Stomach (tissue), 9 donors: ENCODE data around the gene AICDA. TPM values are rescaled to one million over a fixed set of nuclear protein-coding genes. Genes with fewer than 3 reads are reported as not detected.

Experiments
- DNase-seq, 2 donors: peaks; one replicate each; pipeline versions ENCODE4 v3.0.0 to v3.0.0-alpha.2; 2013 to 2019
- H3K27ac ChIP-seq, 5 donors: fragments of 200-600 bp in 4 of 5; sonication (generic) in 4 of 5; one replicate each; pipeline ENCODE4 v1.5.1; 2013 to 2019; ENCODE audit warnings: mild to moderate bottlenecking in 1 of 5, moderate library complexity in 1 of 5
- H3K27me3 ChIP-seq, 3 donors: fragments of 200-600 bp; sonication (generic); one replicate each; pipeline ENCODE4 v1.5.1; 2017 to 2019; ENCODE audit warnings: mixed run types in 1 of 3
- H3K36me3 ChIP-seq, 4 donors: fragments of 200-600 bp; sonication (generic); 1 replicate in 3 of 4; 2 replicates in 1 of 4; pipeline ENCODE4 v1.5.1; 2016 to 2019
- H3K4me1 ChIP-seq, 4 donors: fragments of 200-600 bp; sonication (generic); one replicate each; pipeline ENCODE4 v1.5.1; 2016 to 2019
- H3K4me3 ChIP-seq, 4 donors: fragments of 200-600 bp; sonication (generic) in 3 of 4; one replicate each; pipeline ENCODE4 v1.5.1; 2016 to 2019; ENCODE audit warnings: mild to moderate bottlenecking in 1 of 4
- H3K9me3 ChIP-seq, 4 donors: fragments of 200-600 bp; sonication (generic); one replicate each; pipeline ENCODE4 v1.5.1; 2016 to 2019
- EP300 ChIP-seq: sonication (generic); formaldehyde crosslinking; IDR thresholded peaks from one replicate; pipeline ENCODE4 v1.6.1; 2017; ENCODE audit warnings: antibody characterized with exemption
- POLR2A ChIP-seq, 4 donors: fragments of 450-650 bp; IDR thresholded peaks; one replicate each; pipeline ENCODE4 v1.6.1; 2016; ENCODE audit warnings: antibody characterized with exemption in 4 of 4, control low read depth in 2 of 4, mild to moderate bottlenecking in 1 of 4, moderate library complexity in 1 of 4
- POLR2AphosphoS5 ChIP-seq, 3 donors: sonication (generic); formaldehyde crosslinking; IDR thresholded peaks; one replicate each; pipeline ENCODE4 v1.6.1; 2016; ENCODE audit warnings: antibody characterized with exemption in 3 of 3
- WGBS, 5 donors: extraction: QIAGEN DNeasy Blood & Tissue Kit in 3 of 5; methylation state at CpG; one replicate each; pipeline versions ENCODE4 v1.1.5 to v1.1.7; 2013 to 2018; 5-methylcytosine and 5-hydroxymethylcytosine counted together
- intact Hi-C: fragments of 100-400 bp; cut with DNase I; formaldehyde crosslinking; loops from one replicate; pipeline ENCODE4 v1.15.1; 2023; ENCODE audit warnings: low total_unique reads
- polyA plus RNA-seq, 3 donors: library from polyadenylated mRNA; stranded (reverse); fragments of 200-250 nt; gene quantifications; one replicate each; pipeline ENCODE4 v1.2.3, GENCODE V29; 2013
- small RNA-seq, 4 donors: library from RNA; depleted of rRNA; stranded (forward); fragments of <200 nt; gene quantifications; one replicate each; pipeline ENCODE3, GENCODE V24; 2016
- total RNA-seq, 5 donors: library from RNA; depleted of rRNA; stranded (reverse); fragments of >200 nt; gene quantifications; one replicate each; pipeline versions ENCODE4 v1.1.0 to v1.2.3, GENCODE V29; 2014 to 2016
- TF ChIP-seq, protein P1 (sequence below), 7 experiments: fragments of 450-650 bp in 4 of 7; fragments of 200-600 bp in 3 of 7; sonication (generic) in 3 of 7; IDR thresholded peaks; one replicate each; pipeline ENCODE4 v1.5.1; 2016 to 2019; ENCODE audit warnings: antibody characterized with exemption in 7 of 7, control low read depth in 2 of 7, mild to moderate bottlenecking in 1 of 7
- donor health status: healthy with polysubstance abuse.
- donor health status: Bipolar disorder and iron deficiency.
- donor health status: healthy.

Gene AICDA
- total and polyA plus RNA-seq, 8 donors, result 0.18 to 0.37 TPM; not detected in 6

DNA sequence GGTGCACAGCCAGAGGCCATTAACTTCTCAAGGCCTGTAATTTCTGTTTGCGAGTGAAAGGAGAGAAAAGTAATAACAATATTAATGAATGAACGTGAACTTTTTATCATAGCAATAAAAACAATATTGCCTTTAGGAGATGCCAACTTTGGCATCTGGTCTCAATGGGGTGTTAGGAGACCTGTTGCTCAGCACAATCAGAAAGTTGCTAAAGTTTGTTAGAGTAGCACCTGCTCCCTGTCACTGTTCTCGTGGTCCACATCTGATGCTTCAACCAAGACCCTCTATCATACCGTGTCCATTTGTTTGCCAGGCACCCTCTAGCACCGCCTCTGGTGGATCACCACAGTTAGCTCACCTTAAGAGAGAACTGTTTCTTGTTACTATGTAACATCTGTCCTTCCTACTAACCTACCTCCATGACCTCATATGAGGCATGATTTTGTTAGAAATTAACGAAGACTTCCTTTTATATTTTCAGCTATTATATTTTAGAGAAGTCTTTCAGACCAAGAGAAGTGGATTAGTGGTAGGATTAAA lies 59.5 kb downstream of the AICDA start:
- intact Hi-C loops, result no loop called here
- Histone ChIP-seq H3K4me3 (no peak overlapping the region), H3K4me1 (no peaks in the 10 kb centered on the region), H3K9me3 (no peaks in the 10 kb centered on the region), H3K36me3 (no peaks in the 10 kb centered on the region), H3K27me3 (no peaks in the 10 kb centered on the region), H3K27ac (no peak overlapping the region)
- TF ChIP-seq POLR2AphosphoS5 (IDR thresholded peaks at IDR 0.05) (no peak), EP300 (no peak), POLR2A (IDR thresholded peaks at IDR 0.05) (no peak)
- TF ChIP-seq, protein P1, sequence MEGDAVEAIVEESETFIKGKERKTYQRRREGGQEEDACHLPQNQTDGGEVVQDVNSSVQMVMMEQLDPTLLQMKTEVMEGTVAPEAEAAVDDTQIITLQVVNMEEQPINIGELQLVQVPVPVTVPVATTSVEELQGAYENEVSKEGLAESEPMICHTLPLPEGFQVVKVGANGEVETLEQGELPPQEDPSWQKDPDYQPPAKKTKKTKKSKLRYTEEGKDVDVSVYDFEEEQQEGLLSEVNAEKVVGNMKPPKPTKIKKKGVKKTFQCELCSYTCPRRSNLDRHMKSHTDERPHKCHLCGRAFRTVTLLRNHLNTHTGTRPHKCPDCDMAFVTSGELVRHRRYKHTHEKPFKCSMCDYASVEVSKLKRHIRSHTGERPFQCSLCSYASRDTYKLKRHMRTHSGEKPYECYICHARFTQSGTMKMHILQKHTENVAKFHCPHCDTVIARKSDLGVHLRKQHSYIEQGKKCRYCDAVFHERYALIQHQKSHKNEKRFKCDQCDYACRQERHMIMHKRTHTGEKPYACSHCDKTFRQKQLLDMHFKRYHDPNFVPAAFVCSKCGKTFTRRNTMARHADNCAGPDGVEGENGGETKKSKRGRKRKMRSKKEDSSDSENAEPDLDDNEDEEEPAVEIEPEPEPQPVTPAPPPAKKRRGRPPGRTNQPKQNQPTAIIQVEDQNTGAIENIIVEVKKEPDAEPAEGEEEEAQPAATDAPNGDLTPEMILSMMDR (IDR thresholded peaks at IDR 0.05), result no peak
- WGBS, 5 donors, result 66 to 74% (median 69%) methylated on average over 6 of the region's 6 CpGs
- no peak for DNase-seq

Small RNA genes lying within 50 kb of the gene (small RNA-seq; reads per million reads assigned to genes)
- gene RF00019 (0 reads per million in 4 donors), gene RF00564 (0 reads per million in 4 donors)

Other genes with a start within 250 kb of the AICDA start
- gene CLEC6A, start 156.9 kb downstream of the AICDA start, total RNA-seq, result not detected
- gene CLEC6A, start 156.9 kb downstream of the AICDA start, polyA plus RNA-seq, result not detected
- 1 to 10 TPM in 1 of 5 donors, not detected in 4; 1.8 TPM for gene CLEC4D, start 99.4 kb downstream of the AICDA start, total RNA-seq
- under 1 TPM in 2 of 3 donors, not detected in 1; 0.19 to 0.20 TPM for gene CLEC4D, start 99.4 kb downstream of the AICDA start, polyA plus RNA-seq
- gene CLEC4E, start 72.0 kb downstream of the AICDA start, total RNA-seq, result 1 to 10 TPM in 2 of 5 donors, not detected in 3; 1.2 to 5.1 TPM
- gene CLEC4E, start 72.0 kb downstream of the AICDA start, polyA plus RNA-seq, result 1 to 10 TPM; 1.3 to 2.9 (median 1.7) TPM
- 100 to 1,000 TPM in 2 of 5 donors, 10 to 100 TPM in 3; 11.6 to 282 (median 88.7) TPM for gene MFAP5, start 50.0 kb upstream of the AICDA start, total RNA-seq
- gene MFAP5, start 50.0 kb upstream of the AICDA start, polyA plus RNA-seq, result 10 to 100 TPM; 10.6 to 20.6 (median 16.8) TPM
- gene RIMKLB, start 85.1 kb upstream of the AICDA start, total RNA-seq, result 10 to 100 TPM in 4 of 5 donors, 1 to 10 TPM in 1; 3.2 to 78.0 (median 25.5) TPM
- 10 to 100 TPM; 18.2 to 40.0 (median 22.8) TPM for gene RIMKLB, start 85.1 kb upstream of the AICDA start, polyA plus RNA-seq
- gene A2ML1, start 209.8 kb upstream of the AICDA start, total RNA-seq, result 1 to 10 TPM in 1 of 5 donors, under 1 TPM in 1, not detected in 3; under 0.01 to 1.7 TPM
- gene A2ML1, start 209.8 kb upstream of the AICDA start, polyA plus RNA-seq, result 10 to 100 TPM in 1 of 3 donors, under 1 TPM in 1, not detected in 1; 0.46 to 92.0 TPM